Progenitor cell of endocrine pancreas (in vitro differentiated cells): Measurements from ENCODE around the gene CDH5. TPM values are rescaled to one million over a fixed set of nuclear protein-coding genes. Genes with fewer than 3 reads are reported as not detected.
"Not testable (repeated sequence)": the region's sequence is repeated elsewhere in the genome, so short reads cannot be mapped to it uniquely, and the experiment has no call there.

Experiments used
- DNase-seq: peaks from one replicate; pipeline ENCODE4 v3.0.0; 2021; ENCODE audit warnings: low spot score; ENCODE audit not compliant: unreplicated experiment
- H3K27ac Mint-ChIP-seq: 2 replicates; pipeline ENCODE4 v1.8.0; 2021; ENCODE audit warnings: mild to moderate bottlenecking, moderate library complexity, mixed read lengths
- H3K27me3 Mint-ChIP-seq: 2 replicates; pipeline ENCODE4 v1.8.0; 2021; ENCODE audit warnings: mixed read lengths
- H3K36me3 Mint-ChIP-seq: 2 replicates; pipeline ENCODE4 v1.8.0; 2022; ENCODE audit warnings: mixed read lengths; ENCODE audit not compliant: insufficient read depth
- H3K4me1 Mint-ChIP-seq: 2 replicates; pipeline ENCODE4 v1.8.0; 2021; ENCODE audit warnings: low read depth, mixed read lengths
- H3K4me3 Mint-ChIP-seq: 2 replicates; pipeline ENCODE4 v1.8.0; 2021; ENCODE audit warnings: low read depth, mild to moderate bottlenecking, moderate library complexity, mixed read lengths
- H3K9me3 Mint-ChIP-seq: 2 replicates; pipeline ENCODE4 v1.8.0; 2021; ENCODE audit warnings: low read depth, mixed read lengths
- CTCF ChIP-seq: fragments of 200-600 bp; sonication (generic); IDR thresholded peaks from one replicate; pipeline ENCODE4 v1.5.0; 2021; ENCODE audit warnings: antibody characterized with exemption, mild to moderate bottlenecking; ENCODE audit not compliant: unreplicated experiment
- total RNA-seq: library from RNA; stranded (reverse); gene quantifications from 2 replicates; pipeline ENCODE4 v1.2.1, GENCODE V29; 2021

The CDH5 gene
- total RNA-seq, 1 donor from 2014 or later, result 0.36 TPM

DNA sequence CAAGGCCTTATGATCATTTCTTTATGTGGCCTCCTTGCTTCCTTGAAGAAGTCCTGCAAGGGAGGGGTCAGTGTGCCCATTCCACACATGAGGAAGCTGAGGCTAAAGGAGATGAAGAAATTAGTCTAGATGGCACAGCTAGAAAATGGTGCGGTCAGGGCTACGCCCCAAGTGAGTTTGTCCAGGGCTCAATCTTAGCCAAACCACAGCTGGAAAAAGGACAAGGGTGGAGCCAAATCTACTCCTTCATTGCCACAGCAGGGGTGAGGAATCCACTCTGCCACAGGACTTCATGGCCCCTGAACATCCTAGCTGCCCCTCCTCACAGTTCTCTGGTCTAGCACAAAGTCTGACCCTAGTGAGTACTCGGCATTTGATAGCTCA lies 76.8 kb downstream of the CDH5 start:
- H3K4me1 Mint-ChIP-seq, result no peaks in the 10 kb centered on the region
- TF ChIP-seq CTCF, result no peak
- H3K36me3 Mint-ChIP-seq, result no peaks in the 10 kb centered on the region
- no peak for DNase-seq
- H3K27ac Mint-ChIP-seq, result no peak overlapping the region
- H3K4me3 Mint-ChIP-seq, result no peak overlapping the region
- H3K9me3 Mint-ChIP-seq, result no peaks in the 10 kb centered on the region
- peaks cover 54% of the 10 kb centered on the region for H3K27me3 Mint-ChIP-seq

- H3K4me1 Mint-ChIP-seq, result no peaks in the 10 kb centered on the region
- no peak overlapping the region for H3K4me3 Mint-ChIP-seq
- peak; percentile 11 for TF ChIP-seq CTCF
- no peak overlapping the region for H3K27ac Mint-ChIP-seq
- no peaks in the 10 kb centered on the region for H3K9me3 Mint-ChIP-seq
- H3K27me3 Mint-ChIP-seq, result peaks cover 50% of the 10 kb centered on the region
- no peaks in the 10 kb centered on the region for H3K36me3 Mint-ChIP-seq
- DNase-seq, result no peak
Observed at GRCh38 chr16:66444049-66444481, 77.6 kb downstream of the CDH5 start.

DNA sequence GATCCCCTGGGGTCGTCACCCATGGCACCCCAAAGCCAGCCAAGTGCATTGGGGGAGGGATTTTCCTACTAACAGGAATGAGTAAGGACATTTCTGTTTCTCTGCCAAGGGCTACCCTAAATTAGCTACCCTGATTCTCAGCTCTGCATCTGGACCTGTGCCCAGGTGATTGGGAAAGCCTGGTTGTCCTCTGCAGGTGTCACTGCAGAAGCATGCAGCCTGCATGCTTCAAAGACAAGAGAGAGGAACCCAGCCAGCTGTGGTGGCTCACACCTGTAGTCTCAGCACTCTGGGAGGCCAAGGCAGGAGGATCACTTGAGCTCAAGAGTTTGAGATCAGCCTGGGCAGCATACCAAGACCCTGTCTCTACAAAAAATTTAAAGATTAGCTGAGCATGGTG lies 80.2 kb downstream of the CDH5 start:
- Mint-ChIP-seq H3K9me3 (no peaks in the 10 kb centered on the region), H3K4me1 (no peaks in the 10 kb centered on the region), H3K27ac (no peak overlapping the region), H3K27me3 (peaks cover 38% of the 10 kb centered on the region), H3K4me3 (no peak overlapping the region), H3K36me3 (no peaks in the 10 kb centered on the region)
- no peak for TF ChIP-seq CTCF
- DNase-seq, result no peak

DNA sequence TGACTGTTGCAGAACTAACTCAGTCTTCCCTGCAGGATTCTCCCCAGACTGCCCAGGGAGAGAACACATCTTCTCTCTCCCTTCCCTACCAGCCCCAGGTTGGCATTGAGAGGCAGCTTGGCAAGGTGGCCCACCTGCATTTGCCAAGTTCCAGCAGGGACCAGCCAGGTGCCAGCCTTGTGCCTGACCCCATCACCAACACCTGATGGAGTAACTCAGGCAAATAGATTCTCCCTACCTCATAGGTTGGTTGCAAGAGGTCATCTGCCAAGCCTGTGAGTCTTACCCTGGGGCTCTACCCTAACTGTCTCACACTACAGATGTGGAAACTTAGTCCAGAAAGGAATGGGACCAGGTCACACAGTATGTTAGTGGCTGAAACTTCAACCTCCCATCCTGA lies 81.0 kb downstream of the CDH5 start:
- H3K4me1 Mint-ChIP-seq, result no peaks in the 10 kb centered on the region

DNA sequence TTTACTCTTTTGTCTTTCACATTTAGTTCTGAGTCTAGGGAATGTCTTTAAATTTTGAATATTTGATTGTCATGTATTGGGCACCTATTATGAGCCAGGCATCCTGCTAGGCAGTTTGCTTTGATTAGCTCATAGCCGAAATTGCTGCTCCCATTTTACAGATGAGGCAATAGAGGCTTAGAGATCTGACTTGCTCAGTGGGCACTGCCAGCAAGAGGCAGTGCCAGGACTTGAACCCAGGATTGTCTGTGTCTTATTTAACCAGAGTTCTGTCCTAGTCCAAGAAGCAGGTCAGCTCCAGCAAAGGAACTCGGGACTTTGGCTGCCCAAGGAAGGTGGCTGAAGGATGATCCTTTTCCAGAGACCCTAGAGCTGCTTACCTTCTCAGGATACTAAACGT lies 85.1 kb downstream of the CDH5 start:
- Mint-ChIP-seq H3K4me3 (no peak overlapping the region), H3K9me3 (no peaks in the 10 kb centered on the region), H3K4me1 (no peaks in the 10 kb centered on the region), H3K27me3 (peaks cover 14% of the 10 kb centered on the region), H3K27ac (no peak overlapping the region), H3K36me3 (no peaks in the 10 kb centered on the region)
- no peak for TF ChIP-seq CTCF
- no peak for DNase-seq

More for the DNA sequence above, 81.0 kb downstream of the CDH5 start:
- no peaks in the 10 kb centered on the region for H3K9me3 Mint-ChIP-seq
- no peak overlapping the region for H3K27ac Mint-ChIP-seq
- TF ChIP-seq CTCF, result no peak
- H3K36me3 Mint-ChIP-seq, result no peaks in the 10 kb centered on the region
- H3K27me3 Mint-ChIP-seq, result peaks cover 36% of the 10 kb centered on the region
- no peak overlapping the region for H3K4me3 Mint-ChIP-seq
- DNase-seq, result no peak

- not testable (repeated sequence) for DNase-seq, H3K9me3 Mint-ChIP-seq, H3K4me3 Mint-ChIP-seq
Observed at GRCh38 chr16:66453230-66453629, 86.7 kb downstream of the CDH5 start.

More at GRCh38 chr16:66453230-66453629, 86.7 kb downstream of the CDH5 start:
- H3K4me1 Mint-ChIP-seq, H3K27ac Mint-ChIP-seq, H3K36me3 Mint-ChIP-seq: not testable (repeated sequence)
- peaks cover 16% of the 10 kb centered on the region for H3K27me3 Mint-ChIP-seq

Other genes with a start within 250 kb of the CDH5 start
- gene BEAN1, start 60.6 kb downstream of the CDH5 start, total RNA-seq, result 0.36 TPM in 1 of 2 replicates, not detected in the other
- 16.1 and 17.5 TPM in 2 replicates for gene TK2, start 183.4 kb downstream of the CDH5 start, total RNA-seq
- 35.6 and 38.1 TPM in 2 replicates for gene CKLF, start 185.9 kb downstream of the CDH5 start, total RNA-seq
- gene CMTM1, start 199.7 kb downstream of the CDH5 start, total RNA-seq, result 8.8 and 9.0 TPM in 2 replicates
- gene CMTM2, start 212.8 kb downstream of the CDH5 start, total RNA-seq, result 0.58 TPM in 1 of 2 replicates, not detected in the other
- 48.2 and 51.5 TPM in 2 replicates for gene CMTM3, start 238.0 kb downstream of the CDH5 start, total RNA-seq